GM21619 (cell line): ENCODE data around the gene MEX3B.
A peak's percentile ranks its signal among the peaks of the same experiment; 100 is the strongest.
"Not testable (repeated sequence)": the region's sequence is repeated elsewhere in the genome, so short reads cannot be mapped to it uniquely, and the experiment has no call there.

Experiments used
- ATAC-seq: cut with Tn5 transposase; IDR thresholded peaks from one replicate; pipeline ENCODE4 v1.9.1; 2021; ENCODE audit not compliant: unreplicated experiment

Gene MEX3B

DNA sequence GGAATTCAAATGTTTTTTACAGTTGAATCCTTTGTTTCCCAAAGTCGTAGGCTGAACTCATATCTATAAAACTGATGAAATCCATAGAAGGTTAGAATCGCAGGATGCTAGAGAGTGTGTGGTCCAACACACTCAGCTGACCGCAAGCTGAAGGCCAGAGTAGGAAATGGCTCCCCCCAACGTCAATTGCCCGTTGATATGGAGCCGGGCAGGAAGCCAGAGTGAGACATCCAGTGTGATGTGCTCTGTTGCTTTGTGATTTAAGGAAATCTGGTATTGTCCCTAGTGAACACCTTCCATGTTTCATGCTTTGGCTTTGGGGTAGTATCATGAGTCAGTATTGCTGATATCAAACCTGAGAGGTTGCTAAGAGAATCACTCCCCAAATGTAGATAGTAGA, 5.8 kb upstream of the MEX3B start:
- ATAC-seq = no peak

DNA sequence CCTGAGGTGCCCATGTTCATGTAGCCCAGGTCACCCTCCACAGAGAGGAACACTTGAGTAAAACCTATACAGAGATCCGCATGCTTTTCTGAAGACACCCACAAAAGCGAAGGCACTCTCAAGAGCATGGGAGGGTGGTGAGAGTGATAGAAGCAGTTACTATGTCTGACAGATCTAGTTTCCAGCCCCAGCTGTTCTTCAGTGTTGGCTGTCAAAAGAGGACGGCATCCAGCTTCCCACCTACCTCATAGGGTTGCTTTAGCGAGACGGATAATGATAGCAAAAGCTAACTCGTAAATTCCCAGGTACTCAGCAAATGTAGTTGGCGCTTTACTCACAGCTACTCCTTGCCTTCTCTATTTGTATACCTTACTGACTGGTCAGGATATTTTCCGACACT, 3.0 kb upstream of the MEX3B start:
- no peak for ATAC-seq

DNA sequence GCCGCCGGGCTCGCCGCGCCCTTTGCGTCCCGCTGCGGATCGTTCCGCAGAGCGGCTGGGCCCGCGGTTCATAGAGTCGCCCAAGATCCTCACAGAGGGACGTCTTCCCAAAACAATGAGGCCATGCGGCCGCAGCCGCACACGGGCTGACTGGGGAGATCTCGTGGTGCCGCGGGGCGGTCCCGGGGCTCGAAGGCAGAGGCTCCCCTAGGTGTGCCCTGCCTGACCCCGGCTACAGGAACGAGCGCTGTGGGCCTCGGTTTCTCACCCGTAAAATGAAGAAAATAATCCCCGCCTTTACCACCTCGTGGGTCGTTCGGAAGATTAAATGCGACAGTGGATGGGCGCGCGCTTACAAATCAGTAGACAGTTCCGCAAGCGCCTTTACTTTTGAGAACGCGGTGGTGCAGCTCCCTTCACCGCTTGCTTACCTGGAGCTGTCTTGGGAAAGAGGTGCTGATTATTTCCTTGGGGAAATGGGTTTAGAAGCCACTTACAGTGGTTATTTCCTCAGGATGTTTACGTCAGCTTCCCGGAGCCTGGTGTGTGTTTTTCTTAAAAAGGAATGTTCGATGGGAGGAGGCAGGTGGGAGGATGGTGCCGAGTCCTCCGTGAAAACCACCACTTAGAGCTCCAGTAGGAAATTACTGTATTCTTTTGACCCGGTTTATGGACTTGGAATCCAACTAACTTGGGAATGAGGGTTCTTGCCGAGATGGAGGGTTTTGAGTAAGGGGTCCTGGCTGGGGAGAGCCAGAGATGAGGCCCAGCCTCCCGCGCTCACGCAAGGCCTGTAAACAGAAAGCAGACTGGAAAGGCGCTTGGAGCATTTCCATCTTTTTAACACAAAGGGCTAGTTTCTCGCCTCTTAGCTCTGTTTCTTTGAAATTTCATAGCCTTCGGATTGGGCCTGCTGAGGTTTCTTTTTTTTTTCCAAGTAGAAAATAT, 1.9 kb upstream of the MEX3B start:
- peak; percentile 3 for ATAC-seq

DNA sequence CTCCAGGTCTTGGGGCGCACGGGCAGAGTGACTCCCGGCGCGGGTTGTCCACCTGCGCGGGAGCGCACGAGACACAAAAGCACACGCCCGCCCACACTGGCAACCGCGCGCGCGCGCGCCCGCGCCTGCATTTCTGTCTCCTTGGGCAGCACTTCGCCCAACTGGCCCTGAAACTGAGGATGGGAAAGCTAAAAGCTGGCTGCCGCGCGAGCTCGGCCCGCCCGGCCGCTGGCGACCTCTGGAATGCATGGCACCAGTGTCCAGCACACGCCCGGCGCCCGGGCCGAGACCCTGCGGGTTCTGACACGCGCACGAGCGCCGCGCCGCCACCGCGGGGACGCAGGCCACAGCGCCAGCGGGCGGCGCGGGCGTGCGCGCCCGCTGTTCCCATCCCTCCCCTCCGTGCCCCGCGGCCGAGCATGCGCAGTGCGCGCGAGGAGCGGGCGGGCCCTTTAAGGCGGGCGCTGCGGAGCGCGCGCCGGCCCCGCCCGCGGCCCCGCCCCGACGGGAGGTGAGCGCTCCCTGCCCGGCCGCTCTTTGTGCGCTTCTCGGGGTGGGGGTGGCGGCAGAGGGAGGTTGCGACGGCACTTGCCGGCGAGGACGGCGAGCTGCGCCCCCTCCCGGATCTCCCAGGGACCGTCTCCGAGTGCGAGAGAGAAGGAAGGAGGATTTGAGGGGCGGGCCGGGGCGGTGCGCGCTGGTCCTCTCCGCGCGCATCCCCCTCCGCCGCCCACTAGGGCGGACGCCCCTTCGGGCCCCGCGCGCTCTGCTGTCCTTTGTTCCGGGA, 1.0 kb upstream of the MEX3B start:
- peak; percentile 55 for ATAC-seq

DNA sequence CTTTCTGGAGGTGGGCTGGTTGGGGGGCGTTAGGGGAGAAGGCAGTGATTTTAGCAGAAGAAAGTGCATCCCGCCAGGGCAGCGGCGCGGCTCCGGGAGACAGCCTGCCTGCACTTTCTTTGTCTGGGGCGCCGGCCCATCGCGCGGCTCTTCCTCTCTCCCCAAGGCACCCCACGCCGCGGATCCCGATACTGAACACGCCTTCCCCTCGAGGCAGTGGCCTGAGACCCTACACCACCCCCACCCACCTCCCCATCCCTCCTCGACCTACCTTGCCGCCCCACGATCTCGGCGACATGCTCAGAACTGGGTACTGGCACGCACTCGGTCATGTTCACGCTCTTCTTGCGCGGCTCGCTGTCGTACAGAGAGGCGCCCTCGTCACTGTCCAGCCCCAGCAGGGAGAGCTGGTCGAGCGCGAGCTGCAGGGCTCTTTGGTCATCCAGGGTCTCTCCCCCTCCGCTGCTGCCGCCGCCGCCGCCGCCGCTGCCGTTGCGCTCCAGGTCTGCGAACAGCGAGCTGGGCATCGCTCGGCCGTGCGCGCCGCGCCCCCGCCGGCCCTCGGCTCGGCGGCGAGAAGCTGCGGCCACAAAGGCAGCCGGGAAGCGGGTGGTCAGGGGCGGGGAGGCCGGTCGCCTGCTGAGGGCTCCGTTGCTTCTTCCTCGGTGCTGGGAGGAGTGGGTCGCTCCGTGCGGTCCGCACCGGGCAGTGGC, 483 bp downstream of the MEX3B start:
- peak; percentile 14 for ATAC-seq

DNA sequence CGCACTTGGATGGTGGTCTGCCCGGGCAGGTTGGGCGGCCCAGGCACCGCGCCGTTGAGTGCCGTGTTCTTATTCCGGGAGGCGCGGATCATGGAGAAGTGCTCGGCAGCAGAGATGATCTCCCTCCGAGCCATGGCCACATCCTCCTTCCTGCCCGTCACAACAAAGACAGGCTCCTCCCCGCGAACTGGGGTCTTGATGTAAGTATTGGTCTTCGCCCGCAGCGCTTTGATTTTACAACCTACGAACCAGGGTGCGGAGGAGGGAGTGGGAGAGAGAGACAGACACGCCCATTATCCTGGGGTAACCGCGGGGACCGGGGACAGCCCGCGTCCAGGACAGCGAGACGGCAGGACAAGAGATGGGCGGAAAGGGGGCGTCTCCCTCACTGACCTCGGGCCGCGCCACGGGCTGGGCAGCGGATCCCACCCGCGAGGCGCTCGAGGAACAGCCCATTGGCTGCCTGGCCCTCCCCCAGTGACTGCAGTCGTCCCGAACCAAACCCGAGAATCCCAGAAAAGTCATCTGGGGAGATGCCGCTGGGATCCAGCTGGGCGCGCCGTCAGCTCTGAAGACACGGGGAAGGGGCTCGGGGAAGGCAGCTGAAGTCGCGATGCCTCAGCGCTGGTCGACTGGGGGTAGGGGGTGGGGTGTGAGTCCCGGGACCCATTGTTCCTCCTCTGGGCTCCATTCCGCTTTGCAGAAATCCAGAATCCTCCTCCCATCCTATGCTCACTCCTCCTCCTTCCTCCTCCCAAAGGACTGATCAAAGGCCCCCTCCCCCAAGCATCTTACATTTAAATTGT, 1.2 kb downstream of the MEX3B start:
- no peak for ATAC-seq

DNA sequence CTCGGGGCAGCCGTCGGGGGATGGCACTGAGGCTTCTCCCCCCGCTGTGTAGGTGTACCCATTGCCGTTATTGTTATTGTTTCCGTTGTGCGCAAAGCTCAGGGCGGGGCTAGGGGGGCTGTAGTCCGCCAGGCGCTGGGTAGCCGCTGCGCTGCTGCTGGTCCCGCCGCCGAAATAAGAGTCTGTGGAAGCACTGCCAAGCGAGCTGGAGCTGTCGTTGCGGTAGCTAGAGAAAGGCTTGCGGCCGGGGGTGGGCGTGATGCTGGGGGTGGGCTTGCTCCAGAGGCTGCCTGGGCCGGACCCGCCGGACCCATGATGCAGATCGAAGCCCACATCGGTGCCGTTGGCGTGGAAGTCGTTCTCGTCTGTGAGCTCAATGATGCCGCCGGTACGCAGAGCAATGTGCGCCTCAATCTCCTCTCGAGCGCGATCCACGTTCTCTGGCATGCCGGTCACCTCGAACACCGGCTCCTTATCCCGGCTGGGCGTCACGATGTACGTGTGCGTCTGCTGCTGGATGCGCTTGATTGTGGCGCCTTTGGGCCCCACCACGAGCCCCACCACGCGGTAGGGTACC, 1.9 kb downstream of the MEX3B start:
- ATAC-seq = no peak

DNA sequence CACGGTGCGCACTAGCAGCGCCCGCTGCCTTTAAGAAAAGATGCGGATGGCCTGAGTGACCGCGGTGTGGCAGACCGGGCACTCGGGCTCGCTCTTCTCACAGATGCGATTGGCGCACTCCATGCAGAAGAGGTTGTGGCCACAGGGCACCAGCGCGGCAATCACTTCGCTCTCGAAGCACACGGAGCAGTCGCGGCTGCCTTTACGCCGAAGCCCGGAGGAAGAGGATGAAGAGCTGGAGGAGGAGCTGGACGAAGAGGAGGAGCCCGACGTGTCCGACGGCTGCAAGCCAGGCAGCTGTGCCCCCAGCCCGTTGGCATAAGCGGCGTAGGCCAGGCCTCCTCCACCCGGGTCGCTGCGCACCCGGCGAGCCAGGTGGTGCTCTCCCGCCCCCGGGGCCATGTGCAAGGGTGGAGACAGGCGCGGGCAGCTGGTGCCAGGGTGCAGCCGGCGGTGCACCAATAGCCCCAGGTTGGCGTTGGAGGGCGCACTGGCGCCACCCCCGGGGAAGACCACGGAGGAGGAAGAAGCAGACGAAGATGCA, 2.6 kb downstream of the MEX3B start:
- no peak for ATAC-seq

DNA sequence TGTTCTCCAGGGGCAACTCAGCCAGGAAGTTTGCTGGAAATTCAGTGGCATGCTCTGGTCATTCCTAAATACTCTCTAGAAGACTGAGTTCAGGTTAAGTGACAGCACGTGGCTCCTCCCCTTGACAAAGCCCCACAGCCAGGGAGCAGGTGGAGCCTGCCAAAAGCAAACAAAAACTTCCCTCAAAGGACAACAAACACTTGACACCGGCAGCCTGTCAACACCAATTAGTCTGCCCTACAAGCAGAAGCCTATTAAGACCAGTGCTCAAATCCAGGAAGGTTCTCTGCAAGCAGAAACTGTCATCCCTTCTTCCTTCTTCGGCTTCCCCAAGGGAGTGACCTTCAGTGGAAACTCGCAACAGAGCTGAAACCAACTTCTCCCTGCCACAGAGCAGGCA, 5.0 kb downstream of the MEX3B start:
- ATAC-seq = no peak

DNA sequence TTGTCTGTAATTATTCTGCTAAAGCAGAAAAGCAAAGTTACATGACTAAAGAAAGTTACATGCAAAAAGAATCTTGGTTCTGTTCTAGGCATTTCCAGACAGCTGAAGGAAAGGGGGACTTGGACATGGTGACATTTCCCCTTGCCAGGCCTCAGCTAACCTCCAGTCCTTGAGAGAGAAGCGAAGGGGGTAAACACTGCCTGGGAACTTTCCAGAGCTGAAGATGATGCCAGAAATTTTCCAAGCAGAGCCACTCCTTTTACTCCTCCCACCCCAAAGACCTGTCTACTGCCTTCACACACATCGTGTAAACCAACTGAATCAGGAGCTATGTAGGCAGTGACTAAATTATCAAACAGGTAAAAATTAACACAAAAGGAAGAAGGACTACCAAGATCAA, 5.4 kb downstream of the MEX3B start:
- no peak for ATAC-seq

DNA sequence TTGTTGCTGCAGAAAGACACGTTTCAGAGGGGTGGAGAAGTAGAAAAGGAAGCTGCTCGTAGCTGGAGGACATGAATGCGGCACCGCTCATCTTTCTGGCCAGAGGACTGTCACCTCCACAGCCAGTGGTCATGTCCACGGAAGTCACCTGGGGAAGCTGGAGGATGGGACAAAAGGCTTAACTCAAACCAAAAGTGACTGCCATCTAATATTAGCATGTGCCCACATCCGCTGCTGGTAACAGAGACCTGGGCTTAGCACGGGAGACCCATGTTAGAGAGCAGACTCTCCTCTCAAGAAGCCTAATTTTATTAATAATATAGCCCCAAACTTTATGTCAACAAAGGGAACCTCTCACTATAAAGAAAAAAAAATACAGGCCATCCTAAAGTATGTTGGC, 5.9 kb downstream of the MEX3B start:
- no peak for ATAC-seq

DNA sequence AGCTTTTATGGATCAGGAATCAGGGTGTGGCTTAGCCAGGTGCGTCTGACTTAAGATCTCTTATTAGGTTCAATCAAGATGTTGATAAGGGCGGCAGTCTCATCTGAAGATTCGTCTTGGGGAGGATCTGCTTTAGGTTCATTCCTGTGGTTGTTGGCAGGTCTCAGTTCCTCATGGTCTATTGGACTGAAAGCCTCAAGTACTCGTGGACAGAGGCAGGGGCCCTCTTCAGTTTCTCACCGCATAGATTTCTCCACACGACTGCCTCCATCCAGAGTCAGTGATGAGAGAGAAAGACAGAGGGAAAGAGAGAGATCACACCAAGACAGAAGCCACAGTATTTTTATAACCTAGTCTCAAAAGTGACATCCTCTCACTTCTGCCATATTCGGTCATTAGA, 9.4 kb downstream of the MEX3B start:
- no peak for ATAC-seq

DNA sequence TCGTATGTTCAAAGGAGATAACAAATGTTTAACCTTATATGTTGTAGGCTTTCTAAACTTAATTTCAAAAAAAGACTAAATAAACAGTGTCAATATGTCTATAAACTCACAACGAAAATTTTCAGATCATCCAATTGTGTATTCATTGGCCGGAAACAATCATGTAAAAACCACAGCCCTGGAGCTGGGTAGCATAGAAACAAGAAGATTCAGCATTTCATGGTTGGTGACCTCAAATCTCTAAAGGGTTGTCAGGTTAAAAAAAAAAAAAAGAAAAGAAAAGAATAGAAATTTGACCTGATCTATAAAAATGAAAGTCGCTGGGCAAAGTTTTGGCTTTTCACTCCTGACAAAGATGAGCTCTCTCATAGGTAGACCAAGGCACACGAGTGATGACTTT, 13.9 kb downstream of the MEX3B start:
- ATAC-seq = no peak

DNA sequence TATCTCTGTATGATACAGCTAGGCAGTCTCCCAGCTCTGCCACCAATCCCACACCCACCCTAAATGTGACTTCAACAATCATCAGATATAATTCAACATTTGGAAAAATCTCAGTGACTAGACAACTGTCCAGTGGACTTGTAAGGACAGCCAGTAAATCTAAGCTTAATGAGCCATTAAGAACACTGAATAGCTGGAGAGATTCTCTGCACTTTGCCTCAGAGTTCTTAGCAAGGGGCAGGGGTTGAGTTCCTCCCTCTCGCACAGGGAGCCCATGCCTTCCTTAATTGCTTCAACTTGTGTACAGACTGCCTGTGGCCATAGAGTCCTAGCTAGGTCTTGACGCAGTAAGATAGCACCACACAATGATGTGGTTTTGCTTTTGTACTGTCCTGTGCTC, 15.6 kb downstream of the MEX3B start:
- no peak for ATAC-seq

DNA sequence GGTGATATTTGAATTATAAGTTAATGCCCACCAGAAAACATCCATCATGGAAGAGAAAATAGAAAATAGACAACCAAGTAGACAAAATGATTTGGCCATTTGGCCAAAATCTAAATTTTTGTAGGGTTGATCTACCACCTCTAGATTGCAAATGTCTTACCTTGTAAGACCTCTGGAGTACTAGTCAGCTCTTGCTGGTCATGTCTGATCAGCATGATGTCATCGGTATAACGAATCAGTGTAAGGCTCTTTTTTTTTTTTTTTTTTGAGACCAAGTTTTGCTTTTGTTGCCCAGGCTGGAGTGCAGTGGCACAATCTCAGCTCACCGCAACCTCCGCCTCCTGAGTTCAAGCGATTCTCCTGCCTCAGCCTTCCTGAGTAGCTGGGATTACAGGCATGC, 17.7 kb downstream of the MEX3B start:
- ATAC-seq = not testable (repeated sequence)

DNA sequence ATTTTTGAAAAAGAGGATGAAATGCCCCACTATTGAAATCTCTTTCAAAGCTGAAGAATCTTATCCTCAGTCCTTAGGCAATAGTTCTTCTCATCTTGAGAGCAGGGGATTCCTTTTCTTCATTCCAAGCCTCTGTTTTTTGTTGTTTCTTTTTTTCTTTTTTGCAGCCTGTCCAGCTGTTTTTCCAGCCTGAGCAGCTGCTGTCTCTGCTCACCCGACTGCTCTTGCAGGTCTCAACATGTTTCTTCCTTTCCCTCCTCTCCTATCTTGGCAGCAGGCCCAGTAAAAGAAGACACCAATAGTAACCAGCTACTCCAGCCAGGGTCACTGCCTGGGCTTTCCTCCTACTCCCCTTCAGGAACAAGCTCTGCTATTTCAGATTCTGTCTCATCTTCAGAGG, 23.8 kb downstream of the MEX3B start:
- no peak for ATAC-seq

DNA sequence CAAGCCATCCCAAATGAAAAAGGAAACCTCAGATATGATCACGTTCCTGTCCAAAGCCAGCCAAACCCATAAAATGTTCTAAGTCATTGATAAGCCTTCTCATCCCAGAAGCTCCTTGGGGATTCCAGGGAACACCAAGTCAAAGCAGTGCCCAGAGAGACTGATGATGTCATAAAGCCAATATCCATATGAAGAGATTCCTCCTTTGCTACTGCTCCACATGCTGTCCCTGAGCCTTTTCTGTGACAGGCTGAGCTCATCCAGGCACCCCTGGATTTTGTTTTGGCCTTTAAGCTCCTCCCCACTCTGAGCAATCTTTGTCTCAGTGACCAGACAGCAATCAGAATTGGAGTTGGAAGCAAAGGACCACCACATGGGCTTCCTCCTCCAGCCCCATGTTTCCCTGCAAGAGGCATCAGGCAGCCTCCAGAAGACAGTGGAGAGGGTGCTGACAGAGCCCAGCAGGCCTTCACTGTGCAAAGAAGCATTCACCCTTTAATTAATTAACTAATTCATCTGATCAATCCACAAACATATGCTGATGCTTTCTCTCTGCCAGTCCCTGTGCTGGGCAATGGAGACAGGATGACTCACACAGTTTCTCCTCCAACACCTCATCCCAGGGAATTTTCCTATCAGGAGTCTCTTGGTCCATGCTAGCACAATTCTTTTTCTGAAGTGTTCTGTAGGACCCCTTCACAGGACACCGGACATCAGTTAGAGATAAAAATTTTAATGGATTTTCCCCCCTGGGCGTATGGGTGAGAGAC, 25.0 kb downstream of the MEX3B start:
- ATAC-seq = no peak

DNA sequence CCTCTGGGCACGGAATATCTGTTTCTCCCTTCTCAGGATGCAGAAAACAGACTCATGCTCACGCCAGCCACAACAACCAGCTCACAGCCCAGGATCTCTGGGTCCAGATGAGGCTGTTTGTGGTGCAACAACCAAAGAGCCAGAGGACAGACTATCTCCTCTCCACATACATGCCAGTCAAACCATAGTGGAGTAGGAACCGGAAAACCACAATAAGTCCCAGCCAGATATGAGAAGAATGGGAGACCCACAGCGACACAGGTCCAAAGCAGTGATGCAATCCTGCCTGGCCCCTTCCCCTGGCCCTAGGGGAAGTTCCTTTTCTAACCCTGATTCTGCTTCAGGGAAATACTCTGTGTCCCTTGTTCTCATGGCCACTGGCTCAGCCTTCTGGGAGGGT, 27.6 kb downstream of the MEX3B start:
- no peak for ATAC-seq

DNA sequence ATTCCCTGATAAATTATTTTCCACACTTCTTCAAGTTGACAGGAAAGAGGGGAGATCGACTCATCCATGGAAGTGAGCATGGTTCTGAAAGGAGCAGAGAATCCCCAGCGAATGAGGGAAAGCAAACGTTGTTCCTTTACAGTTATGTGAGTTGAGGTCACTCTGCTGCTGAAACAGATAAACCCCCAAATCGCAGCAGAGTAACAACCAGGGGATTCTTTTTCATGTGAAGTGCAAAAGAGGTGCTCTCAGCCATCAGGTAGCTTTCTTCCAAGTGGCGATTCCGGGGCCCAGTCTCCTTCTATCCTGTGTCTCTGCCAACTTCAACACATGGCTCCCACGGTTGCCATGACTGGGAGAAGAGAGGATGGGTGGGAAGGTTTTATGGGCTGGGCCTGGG, 28.2 kb downstream of the MEX3B start:
- no peak for ATAC-seq
